Mammary epithelial cell (primary cell): ENCODE data around the gene GALNT17.

Experiments
- EZH2 ChIP-seq: IDR thresholded peaks from 2 replicates; pipeline ENCODE4 v1.6.1; 2012; ENCODE audit warnings: low read length, inconsistent platforms, borderline replicate concordance
- TF ChIP-seq, protein P1 (sequence below), 2 donors: IDR thresholded peaks in 1 of 2; conservative IDR thresholded peaks in 1 of 2; 2 replicates each; pipeline ENCODE4 v1.5.1; 2011 to 2012; ENCODE audit warnings: inconsistent platforms in 2 of 2, low read length in 2 of 2, mild to moderate bottlenecking in 2 of 2, control low read depth in 1 of 2, low read depth in 1 of 2; ENCODE audit not compliant: insufficient read depth in 1 of 2; ENCODE audit errors: extremely low read depth in 1 of 2

DNA sequence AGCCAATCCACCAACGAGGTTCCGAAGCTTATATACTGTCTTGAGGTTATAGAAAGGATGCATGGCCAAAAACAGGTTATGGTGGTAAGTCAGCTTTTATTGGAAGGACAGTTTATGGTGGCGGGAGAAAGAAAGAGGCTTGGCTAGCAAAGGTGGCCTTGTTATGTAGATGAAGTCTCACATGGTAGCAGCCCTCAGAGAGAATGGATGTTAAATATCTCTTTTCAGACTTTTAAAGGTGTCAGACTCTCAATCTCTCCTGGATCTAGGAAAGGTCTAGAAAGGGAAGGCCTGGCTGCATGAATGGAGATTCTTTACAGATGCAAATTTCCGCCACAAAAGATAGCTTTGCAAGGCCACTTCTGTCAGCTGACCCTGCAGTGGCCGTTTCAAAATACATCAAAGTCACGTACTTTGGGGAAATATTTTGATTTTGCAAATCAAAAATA lies 333.8 kb downstream of the GALNT17 start:
- TF ChIP-seq, protein P1, sequence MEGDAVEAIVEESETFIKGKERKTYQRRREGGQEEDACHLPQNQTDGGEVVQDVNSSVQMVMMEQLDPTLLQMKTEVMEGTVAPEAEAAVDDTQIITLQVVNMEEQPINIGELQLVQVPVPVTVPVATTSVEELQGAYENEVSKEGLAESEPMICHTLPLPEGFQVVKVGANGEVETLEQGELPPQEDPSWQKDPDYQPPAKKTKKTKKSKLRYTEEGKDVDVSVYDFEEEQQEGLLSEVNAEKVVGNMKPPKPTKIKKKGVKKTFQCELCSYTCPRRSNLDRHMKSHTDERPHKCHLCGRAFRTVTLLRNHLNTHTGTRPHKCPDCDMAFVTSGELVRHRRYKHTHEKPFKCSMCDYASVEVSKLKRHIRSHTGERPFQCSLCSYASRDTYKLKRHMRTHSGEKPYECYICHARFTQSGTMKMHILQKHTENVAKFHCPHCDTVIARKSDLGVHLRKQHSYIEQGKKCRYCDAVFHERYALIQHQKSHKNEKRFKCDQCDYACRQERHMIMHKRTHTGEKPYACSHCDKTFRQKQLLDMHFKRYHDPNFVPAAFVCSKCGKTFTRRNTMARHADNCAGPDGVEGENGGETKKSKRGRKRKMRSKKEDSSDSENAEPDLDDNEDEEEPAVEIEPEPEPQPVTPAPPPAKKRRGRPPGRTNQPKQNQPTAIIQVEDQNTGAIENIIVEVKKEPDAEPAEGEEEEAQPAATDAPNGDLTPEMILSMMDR (conservative IDR thresholded peaks at IDR 0.05 in 1 of 2, IDR thresholded peaks at IDR 0.05 in 1 of 2; ENCODE audit: extremely low read depth in 1 of 2, insufficient read depth in 1 of 2, low read depth in 1 of 2, low read length in 2 of 2) = no peak
- TF ChIP-seq EZH2 = no peak
